Measurements from ENCODE around the gene MAPKAPK2. TPM values are rescaled to one million over a fixed set of nuclear protein-coding genes. Genes with fewer than 3 reads are reported as not detected.

Gene MAPKAPK2
- total RNA-seq, 1 experiment from 2014 or later = 51.1 TPM

DNA sequence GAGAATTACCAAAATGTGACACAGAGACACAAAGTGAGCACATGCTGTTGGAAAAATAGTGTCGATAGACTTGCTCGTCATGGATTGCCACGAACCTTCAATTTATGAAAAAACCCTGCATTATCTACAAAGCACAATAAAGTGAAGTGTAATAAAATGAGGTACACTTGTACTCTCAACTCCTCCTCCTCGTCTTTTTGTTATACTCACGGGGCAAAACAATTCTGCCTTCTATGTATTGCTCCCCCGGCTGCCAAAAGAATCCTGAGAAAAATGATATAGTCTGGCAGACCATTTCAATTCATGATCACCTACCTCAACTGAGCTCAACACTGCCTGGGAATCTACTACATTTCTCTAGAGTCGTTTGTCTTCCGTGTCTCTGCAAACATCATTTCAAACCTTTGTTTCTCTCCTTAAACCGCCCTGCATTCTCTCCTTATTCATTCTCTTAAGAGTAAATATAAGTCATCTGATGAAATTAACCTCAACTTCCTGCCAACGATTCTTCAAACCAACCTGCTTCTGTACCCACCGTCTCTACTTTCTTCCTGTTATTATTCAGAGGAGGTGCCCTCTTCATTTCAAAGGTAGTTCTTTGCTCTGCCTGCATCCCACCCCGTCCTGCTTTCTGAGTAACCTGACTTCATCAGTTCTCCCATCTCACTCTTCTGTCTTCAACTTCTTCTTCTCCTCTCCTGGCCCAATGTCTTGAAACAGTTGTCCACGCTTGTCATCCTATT is 73.0 kb downstream of the MAPKAPK2 start (continued):
- TF ChIP-seq, protein P1, sequence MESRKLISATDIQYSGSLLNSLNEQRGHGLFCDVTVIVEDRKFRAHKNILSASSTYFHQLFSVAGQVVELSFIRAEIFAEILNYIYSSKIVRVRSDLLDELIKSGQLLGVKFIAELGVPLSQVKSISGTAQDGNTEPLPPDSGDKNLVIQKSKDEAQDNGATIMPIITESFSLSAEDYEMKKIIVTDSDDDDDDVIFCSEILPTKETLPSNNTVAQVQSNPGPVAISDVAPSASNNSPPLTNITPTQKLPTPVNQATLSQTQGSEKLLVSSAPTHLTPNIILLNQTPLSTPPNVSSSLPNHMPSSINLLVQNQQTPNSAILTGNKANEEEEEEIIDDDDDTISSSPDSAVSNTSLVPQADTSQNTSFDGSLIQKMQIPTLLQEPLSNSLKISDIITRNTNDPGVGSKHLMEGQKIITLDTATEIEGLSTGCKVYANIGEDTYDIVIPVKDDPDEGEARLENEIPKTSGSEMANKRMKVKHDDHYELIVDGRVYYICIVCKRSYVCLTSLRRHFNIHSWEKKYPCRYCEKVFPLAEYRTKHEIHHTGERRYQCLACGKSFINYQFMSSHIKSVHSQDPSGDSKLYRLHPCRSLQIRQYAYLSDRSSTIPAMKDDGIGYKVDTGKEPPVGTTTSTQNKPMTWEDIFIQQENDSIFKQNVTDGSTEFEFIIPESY (IDR thresholded peaks at IDR 0.05; ENCODE audit: extremely low read depth, insufficient replicate concordance, low read length) = no peak
- no peak for TF ChIP-seq SRF (IDR thresholded peaks at IDR 0.05; ENCODE audit: low read depth)
- TF ChIP-seq, protein P2, sequence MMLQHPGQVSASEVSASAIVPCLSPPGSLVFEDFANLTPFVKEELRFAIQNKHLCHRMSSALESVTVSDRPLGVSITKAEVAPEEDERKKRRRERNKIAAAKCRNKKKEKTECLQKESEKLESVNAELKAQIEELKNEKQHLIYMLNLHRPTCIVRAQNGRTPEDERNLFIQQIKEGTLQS (IDR thresholded peaks at IDR 0.05) = no peak

DNA sequence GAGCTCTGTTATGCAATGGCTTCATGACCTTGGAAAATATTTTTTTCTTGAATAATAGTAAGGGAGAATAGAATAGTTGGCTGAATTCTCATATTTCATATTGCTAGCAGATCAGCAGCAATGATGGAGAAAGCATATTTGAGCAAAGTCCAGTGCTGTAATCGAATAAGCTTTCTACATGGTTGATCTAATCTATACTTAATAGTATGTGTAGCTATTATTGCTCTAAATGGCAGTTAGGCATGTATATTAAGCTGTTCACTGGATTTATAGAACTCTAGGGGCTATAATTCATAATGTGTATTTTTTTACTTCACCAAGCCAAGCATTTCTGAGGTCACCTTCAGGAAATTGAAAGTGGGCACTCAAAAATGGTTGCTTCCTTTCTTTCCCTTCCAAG is 75.9 kb downstream of the MAPKAPK2 start:
- peaks cover 7% of the 10 kb centered on the region; the same call in 1 of the 2 replicates for H3K27me3 ChIP-seq (ENCODE audit: insufficient read depth, low read length)
- H3K9me3 ChIP-seq (ENCODE audit: control insufficient read depth in 1 of 2, insufficient read depth in 1 of 2, low read depth in 1 of 2, low read length in 2 of 2) = no peaks in the 10 kb centered on the region
- RAD21 ChIA-PET (ENCODE audit: low non-redundant PET in 1 of 2, low total read pairs in 2 of 2, uncharacterized antibody in 2 of 2, unreplicated experiment in 2 of 2) = no interaction called here
- H3K27ac ChIP-seq (ENCODE audit: low read depth, low read length) = no peak overlapping the region
- H3K36me3 ChIP-seq (ENCODE audit: control insufficient read depth in 1 of 2, insufficient read depth in 2 of 2, low read length in 2 of 2) = no peaks in the 10 kb centered on the region
- no peak overlapping the region for H3K4me3 ChIP-seq (replicated peaks in 1 of 2; ENCODE audit: low read depth in 1 of 2, low read length in 2 of 2)
- intact Hi-C loops (cut with micrococcal nuclease) = no loop called here
- H3K4me1 ChIP-seq (ENCODE audit: control insufficient read depth in 1 of 2, insufficient read depth in 2 of 2, low read length in 2 of 2) = no peaks in the 10 kb centered on the region
- H3K9ac ChIP-seq (ENCODE audit: low read length) = no peak overlapping the region
- H3K9me2 ChIP-seq (ENCODE audit: insufficient read depth) = no peaks in the 10 kb centered on the region
- no peak for ATAC-seq
- no peak overlapping the region for H2AFZ ChIP-seq (ENCODE audit: low read depth, low read length, poor library complexity, severe bottlenecking)
- no peaks in the 10 kb centered on the region for H3K79me2 ChIP-seq (ENCODE audit: insufficient read depth, low read length)
- POLR2A ChIA-PET = no interaction called here
- BruUV-seq (replicated peaks) = no TSS peak
- CTCF ChIA-PET = interaction anchor here (1.2 to 1.6 kb wide), 2 partner anchors 130 to 152 kb away, joined by 3 to 6 read pairs; no protein-coding TSS in a partner anchor
- no peak for TF ChIP-seq ELF1 (IDR thresholded peaks at IDR 0.05; ENCODE audit: borderline replicate concordance, low read depth)
- TF ChIP-seq, protein P1 (IDR thresholded peaks at IDR 0.05; ENCODE audit: extremely low read depth, insufficient replicate concordance, low read length) = no peak
- TF ChIP-seq EZH2phosphoT487 (IDR thresholded peaks at IDR 0.05; ENCODE audit: borderline replicate concordance) = no peak
- TF ChIP-seq, protein P3, sequence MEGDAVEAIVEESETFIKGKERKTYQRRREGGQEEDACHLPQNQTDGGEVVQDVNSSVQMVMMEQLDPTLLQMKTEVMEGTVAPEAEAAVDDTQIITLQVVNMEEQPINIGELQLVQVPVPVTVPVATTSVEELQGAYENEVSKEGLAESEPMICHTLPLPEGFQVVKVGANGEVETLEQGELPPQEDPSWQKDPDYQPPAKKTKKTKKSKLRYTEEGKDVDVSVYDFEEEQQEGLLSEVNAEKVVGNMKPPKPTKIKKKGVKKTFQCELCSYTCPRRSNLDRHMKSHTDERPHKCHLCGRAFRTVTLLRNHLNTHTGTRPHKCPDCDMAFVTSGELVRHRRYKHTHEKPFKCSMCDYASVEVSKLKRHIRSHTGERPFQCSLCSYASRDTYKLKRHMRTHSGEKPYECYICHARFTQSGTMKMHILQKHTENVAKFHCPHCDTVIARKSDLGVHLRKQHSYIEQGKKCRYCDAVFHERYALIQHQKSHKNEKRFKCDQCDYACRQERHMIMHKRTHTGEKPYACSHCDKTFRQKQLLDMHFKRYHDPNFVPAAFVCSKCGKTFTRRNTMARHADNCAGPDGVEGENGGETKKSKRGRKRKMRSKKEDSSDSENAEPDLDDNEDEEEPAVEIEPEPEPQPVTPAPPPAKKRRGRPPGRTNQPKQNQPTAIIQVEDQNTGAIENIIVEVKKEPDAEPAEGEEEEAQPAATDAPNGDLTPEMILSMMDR (IDR thresholded peaks at IDR 0.05 in 2 of 3, conservative IDR thresholded peaks at IDR 0.05 in 1 of 3; ENCODE audit: borderline replicate concordance in 1 of 3, insufficient read depth in 1 of 3, low read depth in 2 of 3, low read length in 2 of 3) = no peak
- TF ChIP-seq EGR1 (IDR thresholded peaks at IDR 0.05; ENCODE audit: low read depth) = no peak
- no peaks in the 10 kb centered on the region for H4K20me1 ChIP-seq (ENCODE audit: insufficient read depth)
- DNase-seq (ENCODE audit: low read depth, low spot score) = no peak
- no peak overlapping the region for H3K4me2 ChIP-seq (ENCODE audit: low read length)
